GM12891 (cell line): ENCODE data around the gene VAPB.
"Not testable (repeated sequence)": the region's sequence is repeated elsewhere in the genome, so short reads cannot be mapped to it uniquely, and the experiment has no call there.

ENCODE experiments used
- DNase-seq: peaks from one replicate; pipeline ENCODE4 v3.0.0; 2011; ENCODE audit warnings: low spot score; ENCODE audit not compliant: insufficient read length
- FAIRE-seq: peaks from 2 replicates; lab custom pipeline; 2011; peaks lifted over from hg19 to GRCh38; lab: Jason Lieb, UNC
- PAX5 ChIP-seq: IDR thresholded peaks from 2 replicates; pipeline ENCODE4 v1.6.1; 2011; ENCODE audit warnings: low read length, moderate library complexity, mild to moderate bottlenecking; ENCODE audit not compliant: insufficient read depth, severe bottlenecking
- POLR2A ChIP-seq: IDR thresholded peaks from 2 replicates; pipeline ENCODE4 v1.6.1; 2011; ENCODE audit warnings: low read depth, low read length, control low read depth
- POLR2AphosphoS5 ChIP-seq: IDR thresholded peaks from 2 replicates; pipeline ENCODE4 v1.6.1; 2011; ENCODE audit warnings: low read depth, low read length, control low read depth
- POU2F2 ChIP-seq: IDR thresholded peaks from 2 replicates; pipeline ENCODE4 v1.6.1; 2011; ENCODE audit warnings: low read depth, mild to moderate bottlenecking, control low read depth, low read length, moderate library complexity
- SPI1 ChIP-seq: IDR thresholded peaks from 2 replicates; pipeline ENCODE4 v1.6.1; 2011; ENCODE audit warnings: low read depth, low read length, control low read depth
- TAF1 ChIP-seq: IDR thresholded peaks from 2 replicates; pipeline ENCODE4 v1.6.1; 2011; ENCODE audit warnings: low read depth, low read length, control low read depth

Gene VAPB

DNA sequence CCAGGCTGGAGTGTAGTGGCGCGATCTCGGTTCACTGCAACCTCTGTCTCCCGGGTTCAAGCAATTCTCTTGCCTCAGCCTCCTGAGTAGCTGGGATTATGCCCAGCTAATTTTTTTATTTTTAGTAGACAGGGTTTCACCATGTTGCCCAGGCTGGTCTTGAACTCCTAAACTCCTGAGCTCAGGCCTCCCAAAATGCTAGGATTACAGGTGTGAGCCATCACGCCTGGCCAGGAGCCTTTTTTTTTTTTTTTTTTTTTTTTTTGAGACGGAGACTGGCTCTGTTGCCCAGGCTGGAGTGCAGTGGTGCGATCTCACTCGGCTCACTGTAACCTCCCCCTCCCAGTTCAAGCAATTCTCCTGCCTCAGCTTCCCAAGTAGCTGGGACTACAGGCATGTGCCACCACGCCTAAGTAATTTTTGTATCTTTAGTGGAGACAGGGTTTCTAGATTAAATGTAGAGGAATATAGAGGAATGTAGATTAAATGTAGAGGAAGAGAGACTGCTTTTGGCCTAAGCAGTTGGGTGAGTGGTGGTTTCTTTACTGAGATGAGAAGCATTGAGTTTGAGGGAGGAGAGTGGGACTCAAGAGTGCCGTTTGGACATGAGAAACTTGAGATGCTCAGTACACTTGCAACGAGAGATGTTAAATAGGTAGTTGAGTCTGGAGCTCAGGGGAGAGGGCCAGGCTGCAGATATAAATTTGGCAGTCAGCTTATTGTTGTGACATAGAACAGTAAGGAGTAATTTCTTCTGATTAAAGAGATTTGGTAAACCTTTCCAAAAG is 16.7 kb downstream of the VAPB start:
- TF ChIP-seq POLR2AphosphoS5 (no peak), POLR2A (no peak), SPI1 (no peak), PAX5 (no peak), POU2F2 (no peak), TAF1 (no peak)
- FAIRE-seq: no peak
- DNase-seq: no peak

DNA sequence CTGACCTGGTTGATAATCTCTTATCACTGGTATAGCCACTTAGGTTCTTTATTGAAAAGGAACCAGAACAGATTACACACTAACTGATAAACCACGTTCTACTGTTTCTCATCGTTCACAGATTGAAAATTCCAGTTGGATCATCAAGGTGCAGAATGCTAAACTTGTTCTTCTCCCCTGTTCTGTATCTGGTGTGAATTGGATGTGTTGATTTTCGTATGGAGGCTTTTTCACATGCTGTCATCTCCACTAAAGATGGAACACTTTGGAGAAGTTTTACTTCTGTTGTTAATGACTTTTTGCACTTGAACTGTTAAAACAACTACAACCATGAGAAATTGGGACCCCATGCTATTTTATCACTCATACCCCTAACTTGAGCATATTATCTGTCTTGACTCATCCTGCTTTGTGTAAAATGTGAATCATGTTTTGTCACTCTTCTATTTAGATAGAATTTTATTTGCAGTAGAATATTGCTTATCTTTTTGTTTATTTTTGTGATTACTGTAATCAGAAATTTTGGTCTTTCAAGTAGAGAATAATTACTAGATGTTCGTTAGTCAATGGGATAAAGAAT is 17.5 kb downstream of the VAPB start:
- TF ChIP-seq POLR2A (no peak), SPI1 (no peak), POU2F2 (no peak), TAF1 (no peak), PAX5 (no peak), POLR2AphosphoS5 (no peak)
- FAIRE-seq: no peak
- no peak for DNase-seq

DNA sequence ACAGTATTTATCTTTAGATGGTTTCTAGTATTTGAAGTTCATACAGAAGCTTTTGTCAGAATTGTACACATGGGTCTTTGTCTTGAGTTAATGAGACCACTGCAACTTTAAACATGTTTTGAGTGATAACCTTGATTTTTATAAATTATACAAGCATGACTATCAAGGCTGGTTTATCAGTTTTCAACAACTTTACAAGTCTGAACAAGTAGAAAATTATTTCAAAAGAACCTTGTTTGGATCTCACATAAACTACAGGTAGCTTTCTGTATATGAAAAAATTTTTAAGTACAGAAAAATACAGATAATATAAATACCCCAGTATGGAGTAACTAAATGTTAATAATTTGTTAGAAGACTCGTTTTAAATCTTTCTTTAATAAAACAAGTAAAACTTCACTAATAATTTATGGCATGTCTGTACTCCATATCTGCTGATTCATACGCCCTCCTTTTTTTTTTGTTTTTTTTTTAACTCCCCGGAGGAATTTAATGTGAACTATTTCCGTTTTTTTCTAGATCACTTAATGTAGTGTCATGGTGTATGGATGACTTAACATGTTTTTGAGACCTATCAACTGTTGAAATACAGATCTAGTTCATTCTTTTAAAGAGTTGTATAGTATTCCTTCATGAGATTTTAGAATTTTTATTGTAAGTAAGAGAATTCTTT is 18.3 kb downstream of the VAPB start:
- FAIRE-seq: no peak
- DNase-seq: no peak
- TF ChIP-seq POU2F2: no peak
- no peak for TF ChIP-seq PAX5
- TF ChIP-seq TAF1: no peak
- no peak for TF ChIP-seq POLR2AphosphoS5
- no peak for TF ChIP-seq SPI1
- no peak for TF ChIP-seq POLR2A

DNA sequence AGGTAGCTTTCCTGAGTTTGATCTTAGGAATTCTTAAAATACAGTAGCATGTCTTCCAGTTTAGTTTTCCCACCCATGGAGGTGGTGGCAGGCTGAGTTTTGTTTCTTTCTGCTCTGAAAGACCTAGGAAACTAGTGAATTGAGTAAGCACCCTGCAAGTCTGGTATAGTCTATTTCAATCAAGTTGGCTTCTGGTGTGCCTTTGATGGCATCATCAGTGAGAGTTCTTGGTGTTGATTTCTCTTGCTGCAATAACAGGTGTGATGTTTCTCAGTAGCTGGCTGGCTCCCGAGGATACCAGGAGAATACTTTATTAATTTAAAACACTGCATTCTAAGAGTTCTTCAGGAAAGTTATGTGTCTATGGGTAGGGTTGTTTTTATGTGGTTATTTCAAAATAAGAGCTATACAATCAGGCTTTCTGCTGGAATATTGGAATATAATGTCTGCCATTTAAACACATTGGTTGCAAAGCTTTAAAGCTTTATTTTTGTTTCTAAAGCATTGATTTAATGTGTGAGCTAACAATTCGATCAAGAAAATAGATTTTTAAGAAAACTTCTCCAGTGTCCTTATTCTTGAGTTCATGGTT is 19.0 kb downstream of the VAPB start:
- no peak for TF ChIP-seq TAF1
- no peak for TF ChIP-seq POLR2A
- no peak for TF ChIP-seq POLR2AphosphoS5
- TF ChIP-seq SPI1: no peak
- no peak for TF ChIP-seq POU2F2
- no peak for TF ChIP-seq PAX5
- FAIRE-seq (no peak), DNase-seq (no peak)

DNA sequence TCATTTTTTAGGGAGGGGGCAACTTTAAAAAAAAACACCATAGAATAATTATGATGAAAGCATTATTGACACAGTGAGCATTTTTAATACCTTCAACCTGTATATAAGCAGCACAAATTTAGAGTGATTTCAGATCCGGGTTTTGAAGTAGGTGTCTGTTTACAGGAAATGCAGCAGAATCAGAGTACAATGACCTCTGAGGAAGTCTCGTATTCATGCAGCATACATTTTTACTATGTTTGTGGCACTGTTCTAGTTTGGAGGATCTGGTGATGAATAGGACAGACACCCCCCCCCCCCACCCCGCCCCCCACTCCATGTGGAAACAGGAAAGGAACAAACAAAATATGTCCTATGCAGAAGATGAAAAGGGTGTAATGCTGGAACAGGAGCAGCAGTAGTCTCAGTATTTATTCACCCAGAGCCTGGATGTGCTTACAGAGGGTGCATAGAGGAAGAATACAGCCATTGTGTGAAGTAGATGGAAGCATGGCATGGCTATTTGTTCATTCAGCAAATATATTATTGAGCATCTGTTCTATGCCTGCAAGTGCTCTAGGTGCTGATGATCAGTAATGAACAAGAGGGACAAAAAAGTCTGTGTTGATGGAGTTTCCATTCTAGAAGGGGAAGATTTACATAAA is 19.7 kb downstream of the VAPB start:
- DNase-seq (no peak), FAIRE-seq (no peak)

DNA sequence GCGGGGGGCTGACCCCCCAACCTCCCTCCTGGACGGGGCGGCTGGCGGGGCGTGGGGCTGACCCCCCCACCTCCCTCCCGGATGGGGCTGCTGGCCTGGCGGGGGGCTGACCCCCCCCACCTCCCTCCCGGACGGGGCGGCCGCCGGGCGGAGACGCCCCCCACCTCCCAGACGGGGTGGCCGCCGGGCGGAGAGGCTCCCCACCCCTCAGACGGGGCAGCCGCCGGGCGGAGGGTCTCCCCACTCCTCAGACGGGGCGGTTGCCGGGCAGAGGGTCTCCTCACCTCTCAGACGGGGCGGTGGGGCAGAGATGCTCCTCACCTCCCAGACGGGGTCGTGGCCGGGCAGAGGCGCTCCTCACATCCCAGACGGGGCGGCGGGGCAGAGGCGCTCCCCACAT is 25.2 kb downstream of the VAPB start:
- DNase-seq, FAIRE-seq: not testable (repeated sequence)

More for the DNA sequence above, 19.7 kb downstream of the VAPB start:
- TF ChIP-seq POU2F2 (no peak), TAF1 (no peak), PAX5 (no peak), POLR2AphosphoS5 (no peak), POLR2A (no peak), SPI1 (peak; percentile 48)

DNA sequence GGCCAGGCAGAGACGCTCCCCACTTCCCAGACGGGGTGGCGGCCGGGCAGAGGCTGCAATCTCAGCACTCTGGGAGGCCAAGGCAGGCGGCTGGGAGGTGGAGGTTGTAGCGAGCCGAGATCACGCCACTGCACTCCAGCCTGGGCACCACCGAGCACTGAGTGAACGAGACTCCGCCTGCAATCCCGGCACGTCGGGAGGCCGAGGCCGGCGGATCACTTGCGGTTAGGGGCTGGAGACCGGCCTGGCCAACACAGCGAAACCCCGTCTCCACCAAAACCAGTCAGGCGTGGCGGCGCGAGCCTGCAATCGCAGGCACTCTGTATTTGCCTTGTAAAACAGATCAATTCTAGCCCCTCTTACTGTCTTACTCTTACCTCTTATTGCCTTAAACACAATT is 25.8 kb downstream of the VAPB start:
- DNase-seq, FAIRE-seq: not testable (repeated sequence)

DNA sequence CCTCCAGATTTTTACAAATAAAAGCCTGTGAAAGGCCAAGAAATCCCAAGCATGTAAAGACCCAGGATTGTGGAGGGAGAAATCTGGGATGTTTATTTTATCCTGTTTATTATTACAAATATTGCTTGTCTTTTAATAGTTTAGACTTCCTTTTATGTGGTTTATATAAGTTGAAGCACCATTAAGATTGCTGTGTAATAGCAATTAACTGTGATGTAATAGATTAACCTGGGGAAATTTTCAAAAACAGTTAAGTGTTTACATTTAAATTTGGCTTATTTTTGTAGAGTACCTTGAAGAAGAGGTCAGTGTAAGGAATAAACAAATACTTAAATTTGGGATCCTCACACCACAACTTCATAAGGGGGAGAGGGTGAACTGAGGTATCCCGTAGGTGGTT is 27.0 kb downstream of the VAPB start:
- no peak for DNase-seq
- no peak for FAIRE-seq
- TF ChIP-seq TAF1: no peak

DNA sequence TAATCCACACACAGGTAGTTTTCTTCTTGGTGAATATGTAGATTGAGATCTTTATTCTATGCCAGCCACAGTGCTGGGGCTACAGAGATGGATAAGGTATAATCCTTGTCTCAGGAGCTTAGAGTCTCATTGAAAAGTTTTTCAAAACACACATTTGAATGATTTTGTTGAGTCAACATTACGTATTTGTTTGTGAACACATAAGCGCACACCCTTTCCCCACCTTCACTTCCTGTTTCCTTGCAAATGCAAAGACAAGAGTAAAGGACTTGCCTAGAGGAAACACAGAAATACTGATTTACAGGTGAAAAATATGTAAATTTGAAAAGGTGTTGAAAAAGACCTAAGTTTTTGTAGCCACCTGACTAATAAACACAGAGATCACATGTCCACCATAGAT is 27.8 kb downstream of the VAPB start:
- FAIRE-seq (no peak), DNase-seq (no peak)
- TF ChIP-seq POU2F2: no peak
- TF ChIP-seq SPI1: peak; percentile 52; the same call in 1 of the 2 replicates

DNA sequence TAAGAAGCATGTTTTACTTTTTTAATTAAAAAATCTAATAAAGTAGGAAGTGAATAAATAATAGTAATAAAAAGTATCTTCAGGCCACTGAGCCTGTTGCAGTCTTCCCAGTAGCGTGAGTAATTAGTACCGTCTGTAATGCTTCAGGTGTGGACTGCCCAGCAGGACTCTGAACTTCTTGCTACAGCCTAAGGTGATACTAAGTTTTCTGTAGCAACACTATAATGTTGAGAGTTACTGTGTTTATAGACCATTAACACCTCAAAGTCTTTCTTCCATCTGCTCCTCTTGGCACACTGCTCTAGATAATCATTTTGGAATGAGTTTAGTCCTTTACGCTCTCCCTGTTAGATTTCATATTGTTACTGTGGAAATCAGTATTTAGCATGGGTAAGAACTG is 28.4 kb downstream of the VAPB start:
- TF ChIP-seq PAX5: no peak
- TF ChIP-seq POLR2A: no peak
- TF ChIP-seq POLR2AphosphoS5: no peak
- no peak for TF ChIP-seq SPI1
- no peak for TF ChIP-seq POU2F2
- no peak for TF ChIP-seq TAF1
- no peak for FAIRE-seq

More for the DNA sequence above, 28.4 kb downstream of the VAPB start:
- DNase-seq: no peak
